ENCODE results near the gene SGSM2. TPM values are rescaled to one million over a fixed set of nuclear protein-coding genes. Genes with fewer than 3 reads are reported as not detected.

Gene SGSM2
- total RNA-seq, 4 donors from 2014 or later = 48.2 to 117 (median 90.4) TPM

GRCh38 chr17:2398182-2398581 lies 60.9 kb downstream of the SGSM2 start:
- H3K27me3 ChIP-seq = no peaks in the 10 kb centered on the region
- TF ChIP-seq CTCF (IDR thresholded peaks at IDR 0.05) = no peak
- TF ChIP-seq EP300 (IDR thresholded peaks at IDR 0.05) = no peak
- TF ChIP-seq POLR2AphosphoS5 (IDR thresholded peaks at IDR 0.05) = no peak
- no peak for TF ChIP-seq POLR2A (IDR thresholded peaks at IDR 0.05)
- H3K27ac ChIP-seq = peak overlapping the region; percentile 99
- no peaks in the 10 kb centered on the region for H3K9me3 ChIP-seq
- DNase-seq (ENCODE audit: low spot score in 2 of 2) = no peak
- H3K4me3 ChIP-seq = peak overlapping the region; percentile 91
- 83% methylated on average over 10 of the region's 10 CpGs for WGBS
- peaks cover 68% of the 10 kb centered on the region for H3K4me1 ChIP-seq
- H3K36me3 ChIP-seq = no peaks in the 10 kb centered on the region

- Histone ChIP-seq H3K27me3 (no peaks in the 10 kb centered on the region), H3K27ac (peak overlapping the region; percentile 99), H3K4me3 (peak overlapping the region; percentile 91), H3K4me1 (peaks cover 73% of the 10 kb centered on the region), H3K36me3 (no peaks in the 10 kb centered on the region), H3K9me3 (no peaks in the 10 kb centered on the region)
- WGBS = 31% methylated on average over 18 of the region's 55 CpGs
- TF ChIP-seq POLR2A (IDR thresholded peaks at IDR 0.05) (no peak), CTCF (IDR thresholded peaks at IDR 0.05) (no peak), POLR2AphosphoS5 (IDR thresholded peaks at IDR 0.05) (no peak)
- peak in 1 of 2 donors; percentile 85 for DNase-seq (ENCODE audit: low spot score in 2 of 2)
These were observed 61.6 kb downstream of the SGSM2 start for GRCh38 chr17:2398655-2399571.

GRCh38 chr17:2399572-2400473 lies 62.5 kb downstream of the SGSM2 start:
- TF ChIP-seq EP300 (IDR thresholded peaks at IDR 0.05) (peak; percentile 70), POLR2A (IDR thresholded peaks at IDR 0.05) (peak; percentile 74 to 88), POLR2AphosphoS5 (IDR thresholded peaks at IDR 0.05) (peak in 2 of 3 donors; percentile 35 to 76), CTCF (IDR thresholded peaks at IDR 0.05) (no peak)
- WGBS = 0% methylated on average over 16 of the region's 82 CpGs
- Histone ChIP-seq H3K9me3 (no peaks in the 10 kb centered on the region), H3K27ac (peak overlapping the region; percentile 99), H3K36me3 (no peaks in the 10 kb centered on the region), H3K4me3 (peak overlapping the region; percentile 91), H3K4me1 (peaks cover 73% of the 10 kb centered on the region), H3K27me3 (no peaks in the 10 kb centered on the region)
- peak; percentile 97 for DNase-seq (ENCODE audit: low spot score in 2 of 2)

GRCh38 chr17:2400474-2400866 lies 63.2 kb downstream of the SGSM2 start:
- peaks cover 73% of the 10 kb centered on the region for H3K4me1 ChIP-seq
- peak in 1 of 2 donors; percentile 83 for DNase-seq (ENCODE audit: low spot score in 2 of 2)
- H3K27me3 ChIP-seq = no peaks in the 10 kb centered on the region
- TF ChIP-seq POLR2AphosphoS5 (IDR thresholded peaks at IDR 0.05) (no peak), EP300 (IDR thresholded peaks at IDR 0.05) (no peak), CTCF (IDR thresholded peaks at IDR 0.05) (no peak), POLR2A (IDR thresholded peaks at IDR 0.05) (no peak)
- peak overlapping the region; percentile 99 for H3K27ac ChIP-seq
- peak overlapping the region; percentile 91 for H3K4me3 ChIP-seq
- H3K36me3 ChIP-seq = no peaks in the 10 kb centered on the region
- WGBS = 0% methylated on average over 22 of the region's 43 CpGs
- no peaks in the 10 kb centered on the region for H3K9me3 ChIP-seq

All from suprapubic skin (tissue), 4 donors.